ENCODE results near the gene CROCC.

DNA sequence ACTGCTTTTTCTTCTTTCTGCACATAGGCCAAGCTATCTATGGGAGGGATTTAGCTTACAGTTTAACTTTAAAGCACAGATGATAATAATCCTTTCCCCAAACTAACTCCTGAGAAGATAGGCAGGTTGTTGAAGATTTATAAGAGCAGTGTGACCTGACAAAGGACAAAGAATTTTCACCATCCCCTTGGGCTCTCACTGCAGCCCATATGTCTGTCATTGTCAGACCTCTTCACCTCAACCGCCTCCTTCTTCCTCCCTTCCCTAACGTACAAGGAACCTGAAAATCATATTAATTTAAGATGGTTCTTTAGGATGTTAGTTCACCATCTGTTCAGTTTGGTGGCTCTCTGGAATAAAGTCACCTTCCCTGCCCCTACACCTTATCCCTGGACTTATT, 21.0 kb upstream of the CROCC start:
- TF ChIP-seq CTCF (IDR thresholded peaks at IDR 0.05) (no peak), POLR2A (IDR thresholded peaks at IDR 0.05) (no peak)

Measured in lower leg skin (tissue), 3 donors.